K562 (cell line): ENCODE results near the gene APBA2. TPM values are rescaled to one million over a fixed set of nuclear protein-coding genes. Genes with fewer than 3 reads are reported as not detected.

ENCODE experiments used
- ATAC-seq: fragments of 200-7000 bp; cut with Tn5 transposase; 3 replicates; pipeline ENCODE4 v1.9.1; 2020; ENCODE audit warnings: moderate library complexity
- BruUV-seq: library from RNA; stranded (reverse); fragments of 400-500 nt; replicated peaks from 2 replicates; lab custom pipeline; 2021; lab: Mats Ljungman, UMichigan
- CTCF ChIA-PET: fragments of 300-600 bp; formaldehyde crosslinking; extraction: SDS; loops from one replicate; lab custom pipeline; 2021; ENCODE audit warnings: low intra/inter-chr PET ratio; lab: Yijun Ruan, JAX
- POLR2A ChIA-PET: fragments of 300-600, 350-650 bp; sonication (Branson Sonifier 250); formaldehyde crosslinking; extraction: SDS; loops from one replicate; lab custom pipeline; 2021; ENCODE audit warnings: antibody characterized with exemption, inconsistent platforms; lab: Yijun Ruan, JAX
- DNase-seq, 4 experiments: peaks; one replicate each; pipeline versions ENCODE4 v3.0.0 to v3.0.0-alpha.2; 2011 to 2018; ENCODE audit warnings: low spot score in 3 of 4, mixed read lengths in 3 of 4; ENCODE audit errors: extremely low read depth in 1 of 4
- FAIRE-seq: peaks from 2 replicates; lab custom pipeline; 2011; peaks lifted over from hg19 to GRCh38; lab: Jason Lieb, UNC
- H2AFZ ChIP-seq: 2 replicates; pipeline ENCODE4 v1.6.0; 2011; ENCODE audit warnings: low read depth, low read length, control low read depth, inconsistent platforms
- H3K27ac ChIP-seq: fragments of 200-600 bp; 3 replicates; pipeline ENCODE4 v1.8.0; 2011; ENCODE audit warnings: low read depth, mild to moderate bottlenecking, control low read depth, inconsistent platforms, low read length, moderate library complexity, mixed read lengths; ENCODE audit errors: extremely low read depth
- H3K27me3 ChIP-seq, 2 experiments: fragments of 300-600 bp in 1 of 2; 2 replicates in 1 of 2; 3 replicates in 1 of 2; pipeline versions ENCODE4 v1.6.0 to v1.8.0; 2011; ENCODE audit warnings: inconsistent platforms in 2 of 2, low read length in 2 of 2, mild to moderate bottlenecking in 1 of 2, mixed read lengths in 1 of 2, moderate library complexity in 1 of 2; ENCODE audit not compliant: control insufficient read depth in 2 of 2, insufficient read depth in 2 of 2
- H3K36me3 ChIP-seq: fragments of 300-600 bp; 3 replicates; pipeline ENCODE4 v1.8.0; 2011; ENCODE audit warnings: mild to moderate bottlenecking, low read length, inconsistent platforms; ENCODE audit not compliant: control insufficient read depth, insufficient read depth
- H3K4me1 ChIP-seq, 2 experiments: fragments of 200-600 bp in 1 of 2; replicated peaks in 1 of 2; 2 replicates in 1 of 2; 3 replicates in 1 of 2; pipeline versions ENCODE4 v1.5.1 to v1.8.0; 2011; ENCODE audit warnings: inconsistent platforms in 2 of 2, low read length in 2 of 2, mild to moderate bottlenecking in 1 of 2, mixed read lengths in 1 of 2, moderate library complexity in 1 of 2; ENCODE audit not compliant: control insufficient read depth in 2 of 2, insufficient read depth in 2 of 2
- H3K4me2 ChIP-seq: 2 replicates; pipeline ENCODE4 v1.6.1; 2011; ENCODE audit warnings: low read length, control low read depth, inconsistent platforms, mixed read lengths; ENCODE audit not compliant: insufficient read depth
- H3K4me3 ChIP-seq: fragments of 200-600 bp; sonication (generic), shearing (Covaris generic); 2 replicates; pipeline ENCODE4 v1.5.1; 2016; ENCODE audit warnings: control low read depth, inconsistent platforms
- H3K79me2 ChIP-seq: fragments of 200-600 bp; 3 replicates; pipeline ENCODE4 v1.8.0; 2011; ENCODE audit warnings: low read length, inconsistent platforms; ENCODE audit not compliant: control insufficient read depth, insufficient read depth
- H3K9ac ChIP-seq, 2 experiments: 2 replicates each; pipeline versions ENCODE4 v1.6.0 to v1.6.1; 2011; ENCODE audit warnings: low read depth in 2 of 2, low read length in 2 of 2, control low read depth in 1 of 2, inconsistent platforms in 1 of 2, mild to moderate bottlenecking in 1 of 2, mixed read lengths in 1 of 2; ENCODE audit not compliant: insufficient read depth in 1 of 2
- H3K9me1 ChIP-seq: one replicate; pipeline ENCODE4 v1.6.0; 2011; ENCODE audit warnings: inconsistent platforms, mild to moderate bottlenecking, low read length, moderate library complexity; ENCODE audit not compliant: control insufficient read depth, insufficient read depth
- H3K9me3 ChIP-seq: replicated peaks from 2 replicates; pipeline ENCODE4 v1.5.1; 2011; ENCODE audit warnings: low read depth, low read length, inconsistent platforms; ENCODE audit not compliant: control insufficient read depth, insufficient read depth
- H4K20me1 ChIP-seq: replicated peaks from 2 replicates; pipeline ENCODE4 v1.6.1; 2011; ENCODE audit warnings: low read length, inconsistent platforms, mixed read lengths; ENCODE audit not compliant: control insufficient read depth, insufficient read depth
- ARID1B ChIP-seq: fragments of 450-650 bp; IDR thresholded peaks from 2 replicates; pipeline ENCODE4 v1.6.1; 2016; ENCODE audit warnings: antibody characterized with exemption, mild to moderate bottlenecking, inconsistent platforms
- ATF3 ChIP-seq, 2 experiments: fragments of 450-650 bp in 1 of 2; sonication (generic) in 1 of 2; formaldehyde crosslinking in 1 of 2; IDR thresholded peaks in 1 of 2; conservative IDR thresholded peaks in 1 of 2; 2 replicates each; pipeline versions ENCODE4 v1.6.1 to v1.8.1; 2016 to 2023; ENCODE audit warnings: mild to moderate bottlenecking in 2 of 2, moderate library complexity in 2 of 2, inconsistent platforms in 1 of 2, missing genetic modification reagents in 1 of 2
- C11orf30 ChIP-seq: fragments of 450-650 bp; IDR thresholded peaks from 2 replicates; pipeline ENCODE4 v1.6.1; 2016; ENCODE audit warnings: low read depth, mild to moderate bottlenecking
- CAMTA2 ChIP-seq: fragments of 250-450 bp; sonication (Bioruptor Pico); conservative IDR thresholded peaks from 2 replicates; pipeline ENCODE4 v1.5.1; 2022
- CBFA2T3 ChIP-seq: fragments of 450-650 bp; IDR thresholded peaks from 2 replicates; pipeline ENCODE4 v1.6.1; 2017
- CTBP1 ChIP-seq: fragments of 450-650 bp; IDR thresholded peaks from 2 replicates; pipeline ENCODE4 v1.6.1; 2016; ENCODE audit warnings: borderline replicate concordance
- GTF2F1 ChIP-seq: IDR thresholded peaks from 2 replicates; pipeline ENCODE4 v1.6.1; 2011; ENCODE audit warnings: low read depth, low read length, improper control_type of control experiment
- MEIS2 ChIP-seq: fragments of 450-650 bp; IDR thresholded peaks from 2 replicates; pipeline ENCODE4 v1.6.1; 2014; ENCODE audit warnings: mild to moderate bottlenecking; ENCODE audit not compliant: partially characterized antibody
- NR0B1 ChIP-seq: fragments of 450-650 bp; IDR thresholded peaks from one replicate; pipeline ENCODE4 v1.6.1; 2018; ENCODE audit warnings: mild to moderate bottlenecking, moderate library complexity; ENCODE audit not compliant: partially characterized antibody
- SMARCA4 ChIP-seq: fragments of 450-650 bp; IDR thresholded peaks from 2 replicates; pipeline ENCODE4 v1.6.1; 2016
- SREBF1 ChIP-seq: fragments of 150-350 bp; IDR thresholded peaks from 2 replicates; pipeline ENCODE4 v1.6.1; 2014; ENCODE audit warnings: antibody characterized with exemption, low read depth, low read length, borderline replicate concordance
- XRCC3 ChIP-seq: fragments of 450-650 bp; IDR thresholded peaks from 2 replicates; pipeline ENCODE4 v1.6.1; 2017; ENCODE audit warnings: mild to moderate bottlenecking, moderate library complexity
- ZBED1 ChIP-seq: IDR thresholded peaks from 2 replicates; pipeline ENCODE4 v1.6.1; 2014
- ZNF239 ChIP-seq: fragments of 250-450 bp; sonication (Bioruptor Pico); IDR thresholded peaks from 2 replicates; pipeline ENCODE4 v1.4.0; 2020; ENCODE audit warnings: mild to moderate bottlenecking
- ZNF311 ChIP-seq: fragments of 250-450 bp; sonication (Bioruptor Pico); IDR thresholded peaks from 2 replicates; pipeline ENCODE4 v1.4.0; 2020; ENCODE audit warnings: mild to moderate bottlenecking, moderate library complexity
- WGBS: fragments of 100-300 bp; shearing (Covaris generic); methylation state at CpG from one replicate; pipeline ENCODE4 v1.1.6; 2016; ENCODE audit warnings: low coverage, mixed read lengths; ENCODE audit not compliant: insufficient coverage; ENCODE audit errors: missing lambda C conversion rate; 5-methylcytosine and 5-hydroxymethylcytosine counted together
- in situ Hi-C: fragments of 300-500 bp; cut with MboI; formaldehyde crosslinking; loops from 4 replicates; pipeline ENCODE4 v1.15.0; 2018; ENCODE audit warnings: inconsistent platforms, mixed read lengths
- intact Hi-C: fragments of 100-400 bp; cut with micrococcal nuclease; formaldehyde crosslinking; loops from 2 replicates; pipeline ENCODE4 v1.14.2; 2022
- polyA plus RNA-seq, 8 experiments: library from polyadenylated mRNA; depleted of rRNA in 4 of 8; stranded (reverse) in 5 of 8; unstranded in 3 of 8; fragments of >200 nt; fragmentation: Nextera tagmentation in 2 of 8; fragmentation: Illumina TruSeq in 1 of 8; extraction: Ambion mirVana in 2 of 8; extraction: Trizol in 1 of 8; gene quantifications; 2 replicates each; pipeline versions ENCODE4 v1.2.1 to v1.2.3, GENCODE V29; 2011 to 2014; ENCODE audit warnings: inconsistent platforms in 1 of 8, missing spikeins in 1 of 8
- total RNA-seq, 7 experiments: library from RNA; depleted of rRNA in 6 of 7; stranded (reverse); fragments of >200 nt in 6 of 7; fragmentation: Illumina TruSeq in 2 of 7; extraction: Trizol in 2 of 7; gene quantifications; 2 replicates each; pipeline versions ENCODE4 v1.2.1 to v1.2.3, GENCODE V29; 2011 to 2021; ENCODE audit warnings: low replicate concordance in 1 of 7

The APBA2 gene
- total and polyA plus RNA-seq, 9 of the 15 experiments (the other 6 are each of a cell fraction or from before 2014, with no cell fraction given), result 0.24 to 40.9 (median 25.2) TPM

- BruUV-seq, result no TSS peak
- TF ChIP-seq CAMTA2, result no peak
- TF ChIP-seq ATF3 (IDR thresholded peaks at IDR 0.05), result peak; percentile 18; the same call in 1 of the 2 replicates
- no peak for TF ChIP-seq ATF3 (CRISPR knock-in tag; conservative IDR thresholded peaks at IDR 0.05)
- POLR2A ChIA-PET, result no interaction called here
- FAIRE-seq (no peak), ATAC-seq (no peak), DNase-seq (no peak)
- 67% methylated on average over 8 of the region's 8 CpGs for WGBS
- H2AFZ ChIP-seq, result no peak overlapping the region
- peaks cover 34% of the 10 kb centered on the region for H3K79me2 ChIP-seq
- H3K27me3 ChIP-seq, result no peaks in the 10 kb centered on the region
- in situ Hi-C loops (no loop called here), intact Hi-C loops (no loop called here)
- CTCF ChIA-PET, result no interaction called here
- H3K4me2 ChIP-seq, result no peak overlapping the region
- no peak overlapping the region for H3K27ac ChIP-seq
- H3K4me3 ChIP-seq, result no peak overlapping the region
- H3K9me3 ChIP-seq, result no peaks in the 10 kb centered on the region; the same call in 1 of the 2 replicates
- H4K20me1 ChIP-seq, result no peaks in the 10 kb centered on the region; the same call in 1 of the 2 replicates
- H3K9ac ChIP-seq, result 0 out of 4 replicates have a peak overlapping the region, but pooled peaks of 1 of the 2 experiments have one; percentile 52
- H3K36me3 ChIP-seq, result peaks cover 14% of the 10 kb centered on the region; the same call in 2 of the 3 replicates
- H3K4me1 ChIP-seq, result peaks cover 14 to 20% of the 10 kb centered on the region in 2 experiments
- H3K9me1 ChIP-seq, result no peaks in the 10 kb centered on the region
Observed at GRCh38 chr15:28923726-28924280, 38.0 kb downstream of the APBA2 start.

GRCh38 chr15:28927043-28927442 is 41.3 kb downstream of the APBA2 start:
- ChIA-PET POLR2A (interaction anchor here (0.6 kb wide), 1 partner anchor 9 kb away, joined by 3 read pairs; no protein-coding TSS in a partner anchor), CTCF (no interaction called here)
- peaks cover 26% of the 10 kb centered on the region for H3K79me2 ChIP-seq
- ATAC-seq, result no peak
- H4K20me1 ChIP-seq, result no peaks in the 10 kb centered on the region
- intact Hi-C loops (loop anchor here (5.0 kb wide), 1 partner anchor 45 kb away; no protein-coding TSS in a partner anchor), in situ Hi-C loops (no loop called here)
- BruUV-seq, result no TSS peak
- H3K9ac ChIP-seq, result no peak overlapping the region
- peak in 1 of 4 experiments; percentile 57 for DNase-seq
- no peak overlapping the region for H3K27ac ChIP-seq
- H3K4me3 ChIP-seq, result no peak overlapping the region
- H3K9me1 ChIP-seq, result no peaks in the 10 kb centered on the region
- peaks cover 10 to 20% of the 10 kb centered on the region in 2 experiments for H3K4me1 ChIP-seq
- WGBS, result 18% methylated on average over 5 of the region's 5 CpGs
- no peak overlapping the region for H3K4me2 ChIP-seq
- H2AFZ ChIP-seq, result no peak overlapping the region
- peak; percentile 67 for FAIRE-seq
- peaks cover 13% of the 10 kb centered on the region; the same call in 2 of the 3 replicates for H3K36me3 ChIP-seq
- no peaks in the 10 kb centered on the region; the same call in 1 of the 2 replicates for H3K9me3 ChIP-seq
- H3K27me3 ChIP-seq, result no peaks in the 10 kb centered on the region
- TF ChIP-seq ZBED1 (no peak), ARID1B (peak; percentile 67), SREBF1 (no peak), NR0B1 (no peak), ZNF239 (CRISPR knock-in tag) (no peak), GTF2F1 (no peak), C11orf30 (peak; percentile 62), MEIS2 (no peak), XRCC3 (no peak), CBFA2T3 (peak; percentile 31; the same call in 1 of the 2 replicates), SMARCA4 (peak; percentile 71), ZNF311 (CRISPR knock-in tag) (no peak), CTBP1 (peak; percentile 55; the same call in 1 of the 2 replicates)
